ENCODE measurements around the gene FAM47E. TPM values are rescaled to one million over a fixed set of nuclear protein-coding genes. Genes with fewer than 3 reads are reported as not detected.

The FAM47E gene
- total and polyA plus RNA-seq, 2 of the 13 experiments (the other 11 are each of a cell fraction or from before 2014, with no cell fraction given), result 0.33 to 0.66 TPM

DNA sequence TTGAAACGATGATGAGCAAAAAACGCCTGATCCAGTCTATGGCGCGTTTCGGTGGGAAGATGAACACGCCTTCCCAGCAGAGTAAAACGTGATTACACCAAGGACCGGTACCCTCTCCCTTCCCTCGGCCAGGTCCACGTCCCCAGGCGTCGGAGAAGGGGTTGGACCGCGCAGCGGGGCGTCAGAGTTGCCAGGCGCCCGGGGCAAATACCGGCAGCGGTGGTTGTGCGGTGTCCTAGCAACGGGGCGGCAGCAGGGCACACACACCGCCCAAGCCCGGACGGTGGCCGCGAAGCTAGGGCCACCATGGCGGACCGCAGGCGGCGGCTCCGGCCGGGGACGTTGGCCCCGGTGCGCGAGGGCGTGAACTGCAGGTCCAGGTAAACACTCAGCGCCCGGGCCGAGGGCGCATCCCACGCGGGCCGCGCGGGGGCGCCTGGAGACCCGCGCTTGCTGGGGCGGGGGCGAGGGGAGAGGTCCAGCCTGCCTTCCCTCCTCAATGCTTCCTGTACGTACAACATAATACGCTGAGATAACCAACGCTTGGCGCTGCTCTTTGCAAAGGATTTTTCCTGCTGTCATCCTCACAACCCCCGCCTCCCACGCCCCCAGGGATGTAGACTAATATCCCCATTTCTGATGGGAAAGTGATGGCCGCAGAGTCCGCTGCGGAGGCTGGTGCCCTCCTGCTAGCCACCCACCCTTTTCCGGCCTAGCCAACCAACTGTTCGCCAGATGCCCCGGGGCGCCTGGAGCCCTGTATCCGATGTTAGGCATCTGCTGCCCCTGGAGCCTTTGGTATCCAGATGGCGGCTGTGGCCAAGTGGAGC, at the start of gene FAM47E (continued):
- TF ChIP-seq ZNF670 (CRISPR knock-in tag; IDR thresholded peaks at IDR 0.05; ENCODE audit: borderline replicate concordance) (no peak), ZNF7 (CRISPR knock-in tag; IDR thresholded peaks at IDR 0.05) (no peak), HOXA9 (CRISPR knock-in tag; IDR thresholded peaks at IDR 0.05; ENCODE audit: borderline replicate concordance) (peak; percentile 55; the same call in 1 of the 2 replicates), ZSCAN22 (CRISPR knock-in tag; IDR thresholded peaks at IDR 0.05) (no peak), ZMYM3 (CRISPR knock-in tag; IDR thresholded peaks at IDR 0.05) (no peak), PRDM10 (CRISPR knock-in tag; IDR thresholded peaks at IDR 0.05; ENCODE audit: low read depth) (no peak), SRF (IDR thresholded peaks at IDR 0.05; ENCODE audit: low read depth, low read length) (no peak), ZNF564 (CRISPR knock-in tag; IDR thresholded peaks at IDR 0.05) (no peak; the same call in 1 of the 2 replicates), ZNF121 (CRISPR knock-in tag; IDR thresholded peaks at IDR 0.05) (peak; percentile 54; the same call in 1 of the 2 replicates), ZNF143 (CRISPR knock-in tag; IDR thresholded peaks at IDR 0.05) (no peak), ZNF329 (CRISPR knock-in tag; IDR thresholded peaks at IDR 0.05; ENCODE audit: low read depth) (0 out of 2 replicates have a peak, but pooled peaks have one; percentile 53), NR2F2 (IDR thresholded peaks at IDR 0.05; ENCODE audit: borderline replicate concordance, low read depth) (no peak), KMT2A (CRISPR knock-in tag; IDR thresholded peaks at IDR 0.05) (peak; percentile 71; the same call in 1 of the 2 replicates), ZNF225 (CRISPR knock-in tag; IDR thresholded peaks at IDR 0.05) (peak; percentile 57; the same call in 1 of the 2 replicates), MED1 (CRISPR knock-in tag; IDR thresholded peaks at IDR 0.05) (peak; percentile 63; the same call in 1 of the 2 replicates), ZNF790 (CRISPR knock-in tag; IDR thresholded peaks at IDR 0.05; ENCODE audit: borderline replicate concordance) (no peak), PRPF4 (IDR thresholded peaks at IDR 0.05; ENCODE audit: low read depth, low read length, poor library complexity, severe bottlenecking) (no peak), ZBTB8A (CRISPR knock-in tag; IDR thresholded peaks at IDR 0.05; ENCODE audit: borderline replicate concordance, low read depth) (peak; percentile 49; the same call in 1 of the 2 replicates), KDM5B (CRISPR knock-in tag; IDR thresholded peaks at IDR 0.05; ENCODE audit: borderline replicate concordance) (peak; percentile 93), ZBTB3 (CRISPR knock-in tag; IDR thresholded peaks at IDR 0.05; ENCODE audit: borderline replicate concordance, low read depth) (no peak), TOE1 (CRISPR knock-in tag; IDR thresholded peaks at IDR 0.05) (no peak), PLRG1 (conservative IDR thresholded peaks at IDR 0.05) (no peak), ZNF18 (CRISPR knock-in tag; IDR thresholded peaks at IDR 0.05; ENCODE audit: insufficient replicate concordance) (no peak), MXD3 (CRISPR knock-in tag; IDR thresholded peaks at IDR 0.05) (peak; percentile 51; the same call in 1 of the 2 replicates)
- TF ChIP-seq, protein P1, sequence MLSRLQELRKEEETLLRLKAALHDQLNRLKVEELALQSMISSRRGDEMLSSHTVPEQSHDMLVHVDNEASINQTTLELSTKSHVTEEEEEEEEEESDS (CRISPR knock-in tag; IDR thresholded peaks at IDR 0.05; ENCODE audit: borderline replicate concordance), result no peak
